KG1 (cell line): ENCODE results near the gene MFF.
"Not testable (repeated sequence)": the region's sequence is repeated elsewhere in the genome, so short reads cannot be mapped to it uniquely, and the experiment has no call there.

Source experiments
- DNase-seq: peaks from one replicate; lab custom pipeline; 2025; lab: John Stamatoyannopoulos, UW

Gene MFF

GRCh38 chr2:227377467-227378351 lies 52.7 kb downstream of the MFF start:
- no peak for DNase-seq

DNA sequence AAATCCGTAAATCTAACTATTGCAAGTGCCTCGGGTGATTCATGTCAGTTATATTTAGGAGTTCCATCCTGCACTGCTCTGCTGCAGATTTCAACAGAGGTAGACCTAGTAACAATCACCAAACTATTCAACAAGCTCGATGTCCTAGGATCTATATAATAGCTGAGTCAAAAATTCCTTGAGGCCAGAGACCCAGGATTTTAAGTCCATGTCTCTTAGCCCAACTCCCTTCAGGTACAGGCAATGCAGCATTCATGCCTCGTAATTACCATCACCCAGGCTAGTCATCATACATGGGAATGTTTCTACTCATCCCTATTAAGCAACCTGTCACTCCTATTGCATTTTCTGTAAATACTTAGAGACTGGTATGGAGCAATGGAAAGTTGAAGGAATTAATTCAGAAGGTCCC lies 53.3 kb downstream of the MFF start:
- no peak for DNase-seq

GRCh38 chr2:227379095-227379494 lies 54.0 kb downstream of the MFF start, which contains the start of gene TM4SF20:
Gene TM4SF20 (minus strand): TSS chr2:227379306. CDS start chr2:227379268, 38 bp downstream.
- no peak for DNase-seq

DNA sequence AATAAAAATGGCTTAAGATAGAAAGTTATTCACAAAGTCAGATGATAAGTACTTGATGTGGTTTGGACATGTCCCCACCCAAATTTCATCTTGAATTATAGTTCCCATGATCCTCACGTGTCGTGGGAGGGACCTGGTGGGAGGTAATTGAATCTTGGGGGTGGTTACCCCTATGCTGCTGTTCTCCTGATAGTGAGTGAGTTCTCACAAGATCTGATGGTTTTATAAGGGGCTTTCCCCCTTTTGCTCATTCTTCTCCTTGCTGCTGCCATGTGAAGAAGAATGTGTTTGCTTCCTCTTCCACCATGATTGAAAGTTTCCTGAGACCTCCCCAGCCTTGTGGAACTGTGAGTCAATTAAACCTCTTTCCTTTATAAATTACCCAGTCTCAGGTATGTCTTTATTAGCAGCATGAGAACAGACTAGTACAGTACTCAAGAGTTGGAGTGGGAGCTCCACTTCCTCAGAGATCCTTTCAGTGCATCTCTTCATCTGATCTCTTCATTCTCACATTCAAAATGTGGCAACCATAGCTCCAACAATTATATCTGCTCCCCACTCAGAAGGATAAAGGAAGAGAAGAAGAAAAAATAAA lies 57.3 kb downstream of the MFF start:
- DNase-seq: not testable (repeated sequence)

DNA sequence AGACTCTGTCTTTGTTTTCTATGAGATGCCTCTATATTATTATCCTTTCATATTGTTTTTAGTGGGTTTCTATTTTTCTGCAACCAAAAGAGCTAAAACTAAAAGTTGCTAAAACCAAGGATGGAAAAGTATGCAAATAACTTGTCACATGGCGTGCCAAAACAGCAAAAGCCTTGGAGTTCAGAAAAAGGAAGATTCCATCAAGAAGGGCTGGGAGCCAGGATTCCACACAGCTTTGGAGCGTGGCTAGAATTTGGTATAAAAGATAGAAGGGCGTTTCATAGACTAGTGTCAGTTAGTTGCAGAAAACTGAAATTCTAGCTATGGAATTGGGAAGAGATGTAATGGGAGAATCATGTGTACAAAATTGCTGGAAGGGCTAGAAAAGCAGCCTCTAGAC lies 58.6 kb downstream of the MFF start:
- no peak for DNase-seq

DNA sequence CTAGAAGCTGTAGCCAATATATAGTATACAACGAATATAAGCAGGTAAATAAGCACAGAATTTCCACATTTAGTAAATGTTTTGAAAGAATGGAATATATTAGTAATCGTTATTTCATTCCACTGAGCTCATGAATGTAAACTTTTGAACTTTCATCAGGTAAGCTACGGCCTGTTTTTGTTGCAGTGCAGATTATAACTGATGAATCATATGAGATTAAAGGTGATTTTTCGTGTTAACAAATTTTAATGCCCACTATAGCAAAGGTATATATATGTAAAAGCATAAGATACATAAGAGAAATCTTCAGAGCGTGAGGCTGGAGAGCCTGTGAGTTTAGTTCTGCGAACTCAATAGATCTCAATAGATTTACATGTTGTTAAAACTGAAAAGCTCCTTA lies 61.6 kb downstream of the MFF start:
- DNase-seq: no peak

DNA sequence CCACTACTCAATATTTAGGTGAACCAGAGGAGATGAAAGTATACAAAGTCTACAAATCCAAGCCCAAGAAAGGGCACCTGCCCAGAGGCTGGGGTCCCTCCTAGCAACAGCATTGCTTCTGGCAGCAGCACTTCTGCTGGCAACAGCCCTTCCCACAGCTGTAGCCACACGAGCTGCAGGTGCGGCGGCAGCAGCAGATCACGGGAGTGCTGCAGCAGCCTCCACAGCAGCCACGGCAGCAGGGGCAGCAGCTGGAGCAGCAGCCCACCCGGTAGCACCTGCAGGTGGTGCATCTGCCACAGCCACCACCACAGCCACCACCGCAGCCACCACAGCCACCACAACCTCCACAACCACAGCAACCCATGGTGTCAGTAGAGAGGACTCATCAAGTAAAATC lies 62.5 kb downstream of the MFF start, which contains the start of gene SCYGR1:
SCYGR1 (minus strand) TSS at position 367 of the 400 bp plus-strand sequence; CDS start at position 367, 0 bp downstream.
- DNase-seq: not testable (repeated sequence)

DNA sequence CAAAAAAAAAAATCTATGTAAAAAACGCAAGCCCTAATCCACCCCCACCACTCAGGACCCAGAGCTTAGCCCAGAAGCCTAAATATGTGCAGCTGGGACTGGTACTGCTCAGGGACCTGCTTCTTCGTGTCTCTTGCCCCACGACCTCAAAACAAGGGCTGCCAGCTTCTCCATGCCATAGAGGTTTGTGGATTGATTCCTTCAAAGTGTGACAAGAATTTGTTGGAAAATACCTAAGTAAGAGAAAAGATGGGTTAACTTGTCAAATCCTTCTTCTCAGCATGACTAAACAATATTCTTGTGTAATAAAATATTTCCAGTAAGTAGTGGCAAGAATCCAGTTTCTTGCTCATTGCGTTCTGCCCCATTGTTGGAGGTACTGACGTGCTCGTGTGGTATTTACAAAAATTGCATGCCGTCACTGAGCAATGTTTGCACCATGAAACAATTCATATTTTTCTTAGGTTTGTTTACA lies 63.5 kb downstream of the MFF start:
- no peak for DNase-seq

DNA sequence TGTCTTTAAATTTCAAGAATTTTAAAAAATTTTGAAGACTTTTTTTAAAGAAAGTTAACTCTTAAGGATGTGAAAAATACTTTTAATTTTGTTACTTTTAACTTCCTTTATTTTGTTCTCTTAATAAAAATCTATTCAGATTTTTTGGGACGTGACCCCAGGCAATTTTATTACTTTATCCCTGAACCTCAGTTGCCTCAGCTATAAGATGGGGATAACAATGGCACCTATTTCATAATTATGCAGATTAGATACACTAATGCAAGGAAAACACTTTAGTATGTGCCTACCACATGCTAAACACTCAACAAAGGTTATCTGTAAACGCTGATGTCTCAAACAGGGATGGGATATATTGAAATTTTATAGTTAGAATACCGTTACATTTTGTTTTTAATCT lies 64.2 kb downstream of the MFF start:
- DNase-seq: no peak

GRCh38 chr2:227389661-227390060 lies 64.6 kb downstream of the MFF start:
- no peak for DNase-seq

GRCh38 chr2:227390468-227391256 lies 65.6 kb downstream of the MFF start:
- no peak for DNase-seq

- no peak for DNase-seq
Observed at GRCh38 chr2:227394401-227394800, 69.3 kb downstream of the MFF start.

DNA sequence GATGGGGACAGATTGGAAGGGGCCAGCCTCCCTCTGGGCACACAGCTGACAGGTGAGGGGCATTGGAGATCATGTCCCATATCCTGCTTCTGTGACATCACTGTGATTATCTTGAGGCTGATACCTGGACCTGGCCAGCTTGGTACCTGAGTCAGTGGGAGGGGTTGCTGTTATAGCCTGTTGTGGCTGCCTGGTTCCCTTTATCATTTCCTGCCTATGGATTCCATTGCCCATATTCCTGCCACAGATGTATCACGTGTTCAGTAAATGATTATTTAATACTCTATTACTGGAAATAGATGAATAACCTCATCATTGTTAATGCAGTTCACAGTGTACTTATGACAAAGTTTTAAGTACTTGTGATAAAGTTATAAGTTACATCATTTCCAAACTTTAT lies 70.5 kb downstream of the MFF start:
- DNase-seq: no peak

DNA sequence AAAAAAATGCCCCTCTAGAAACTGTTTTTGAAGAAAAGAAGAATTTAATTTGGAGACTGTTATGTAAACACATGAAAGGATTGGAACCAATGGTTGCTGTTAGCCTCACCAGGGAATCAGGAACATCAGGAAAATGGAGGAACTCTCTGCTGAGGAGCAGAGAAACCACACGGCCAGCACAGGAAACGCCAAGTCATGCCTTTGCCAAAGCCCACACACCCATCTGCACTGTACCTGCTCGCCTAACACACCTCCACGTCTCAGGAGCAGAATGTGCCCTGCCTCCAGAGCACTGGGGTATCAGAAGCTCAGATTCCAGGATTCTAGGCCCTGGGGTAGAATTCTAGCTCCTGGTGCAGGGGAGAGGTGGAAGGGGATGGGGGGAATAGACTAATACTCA lies 72.5 kb downstream of the MFF start:
- DNase-seq: no peak

- DNase-seq: no peak
Observed at GRCh38 chr2:227398684-227399670, 73.9 kb downstream of the MFF start.

- DNase-seq: no peak
Observed at GRCh38 chr2:227401550-227401949, 76.5 kb downstream of the MFF start.

- DNase-seq: no peak
Observed at GRCh38 chr2:227402321-227402720, 77.3 kb downstream of the MFF start.

GRCh38 chr2:227402959-227403358 lies 77.9 kb downstream of the MFF start:
- DNase-seq: no peak

DNA sequence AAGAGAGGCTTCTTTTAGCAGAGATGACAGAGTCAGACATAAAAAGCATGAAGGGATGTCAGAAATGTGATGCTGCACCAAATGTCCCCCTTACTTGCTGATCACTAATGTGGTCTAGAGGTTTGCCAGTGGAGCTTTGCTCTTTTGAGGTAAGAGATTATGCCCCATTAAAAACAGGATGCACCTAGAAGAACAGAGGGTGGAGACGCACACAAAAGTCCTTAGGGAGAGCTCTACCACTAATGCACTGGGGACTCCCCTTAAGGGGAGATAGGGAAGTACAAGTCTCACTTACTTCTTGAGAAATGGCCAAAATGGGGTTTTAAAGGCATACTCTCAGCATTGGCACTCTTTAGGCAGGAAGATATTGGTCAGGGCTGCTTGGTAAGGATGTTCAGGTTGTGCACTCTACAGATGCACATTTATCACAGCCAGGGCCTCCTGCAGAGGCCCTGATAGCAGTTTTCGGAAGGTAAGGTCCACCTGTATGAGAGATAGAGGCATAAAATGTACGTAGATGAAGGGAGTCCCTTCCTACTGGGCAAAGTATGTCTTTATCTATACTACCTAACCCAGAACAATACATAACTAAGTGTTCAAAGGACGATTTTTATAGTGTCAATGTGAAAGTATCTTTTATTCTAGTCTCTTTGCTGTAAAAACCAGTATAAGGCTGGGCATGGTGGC lies 79.7 kb downstream of the MFF start:
- DNase-seq: no peak

DNA sequence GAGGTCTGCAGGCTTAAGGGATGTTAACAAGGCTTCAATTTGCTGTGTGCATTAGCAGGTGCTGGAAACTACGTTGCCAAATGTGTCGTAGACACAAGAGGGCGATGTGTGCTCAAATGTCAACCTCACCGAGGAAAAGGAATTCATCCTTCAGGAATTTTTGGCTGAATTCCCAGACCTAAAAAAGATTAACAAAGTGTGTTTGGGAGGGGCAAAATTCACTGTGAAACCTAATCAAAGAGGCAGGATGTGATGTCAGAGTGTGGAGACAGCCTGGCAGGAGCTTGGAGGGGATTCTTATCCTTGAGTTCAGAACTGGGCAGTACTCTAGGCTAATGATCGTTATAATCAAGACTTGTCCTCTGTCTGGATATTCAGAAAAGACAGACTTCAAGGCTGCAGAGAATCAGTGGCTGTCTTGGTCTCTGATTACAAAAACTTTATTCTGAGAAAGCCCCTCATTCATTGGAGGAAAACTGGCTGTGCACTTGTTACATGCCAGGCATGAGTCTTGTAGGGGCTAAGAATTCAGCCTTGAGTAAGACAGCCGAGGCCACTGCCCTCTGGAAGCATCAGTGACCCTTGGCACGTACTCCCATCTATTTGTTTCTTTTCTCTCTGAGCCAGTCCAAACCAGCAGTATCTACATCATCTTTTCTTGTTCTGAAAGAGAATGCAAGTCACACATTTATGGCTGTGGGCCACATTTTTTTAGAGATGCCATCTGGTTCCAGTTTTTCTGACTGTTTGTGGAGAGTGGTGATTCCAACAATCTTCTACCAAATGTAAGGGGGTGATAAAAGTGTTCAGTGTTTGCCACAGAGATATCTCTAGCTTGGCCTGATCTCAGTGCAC lies 81.4 kb downstream of the MFF start:
- no peak for DNase-seq
